ENCODE data around the gene SLC16A8.

GRCh38 chr22:38038890-38039812 is 44.8 kb downstream of the SLC16A8 start:
- TF ChIP-seq POLR2AphosphoS5 (IDR thresholded peaks at IDR 0.05; ENCODE audit: low read length) (no peak), EED (IDR thresholded peaks at IDR 0.05; ENCODE audit: low read depth) (no peak), TARDBP (IDR thresholded peaks at IDR 0.05; ENCODE audit: borderline replicate concordance) (no peak), FOXK2 (IDR thresholded peaks at IDR 0.05) (no peak)

Data from GM12878 (cell line).